Measurements from ENCODE around the gene VMAC.

GRCh38 chr19:5953030-5953589, 48.4 kb downstream of the VMAC start:
- no peak for TF ChIP-seq CTCF (IDR thresholded peaks at IDR 0.05)
- TF ChIP-seq POLR2A (IDR thresholded peaks at IDR 0.05) = no peak

All from lower leg skin (tissue), 3 donors.